NCI-H460 (cell line): Measurements from ENCODE around the gene TMEM253. TPM values are rescaled to one million over a fixed set of nuclear protein-coding genes. Genes with fewer than 3 reads are reported as not detected.

ENCODE experiments used
- DNase-seq: peaks from one replicate; pipeline ENCODE4 v3.0.0-alpha.2; 2016; ENCODE audit warnings: low read depth; ENCODE audit errors: extremely low read depth
- total RNA-seq: library from RNA; depleted of rRNA; stranded (reverse); fragments of >200 nt; shearing (Covaris generic); gene quantifications from 2 replicates; pipeline ENCODE4 v1.2.3, GENCODE V29; 2014

The TMEM253 gene
- total RNA-seq, 1 experiment from 2014 or later: 0.87 TPM

- DNase-seq: no peak
These were observed 30.1 kb upstream of the TMEM253 start for GRCh38 chr14:21070610-21071224.

- no peak for DNase-seq
These were observed 29.4 kb upstream of the TMEM253 start for GRCh38 chr14:21071225-21072030.

GRCh38 chr14:21072031-21072473 is 28.8 kb upstream of the TMEM253 start:
- no peak for DNase-seq

- DNase-seq: no peak
These were observed 28.0 kb upstream of the TMEM253 start for GRCh38 chr14:21072781-21073339.

DNA sequence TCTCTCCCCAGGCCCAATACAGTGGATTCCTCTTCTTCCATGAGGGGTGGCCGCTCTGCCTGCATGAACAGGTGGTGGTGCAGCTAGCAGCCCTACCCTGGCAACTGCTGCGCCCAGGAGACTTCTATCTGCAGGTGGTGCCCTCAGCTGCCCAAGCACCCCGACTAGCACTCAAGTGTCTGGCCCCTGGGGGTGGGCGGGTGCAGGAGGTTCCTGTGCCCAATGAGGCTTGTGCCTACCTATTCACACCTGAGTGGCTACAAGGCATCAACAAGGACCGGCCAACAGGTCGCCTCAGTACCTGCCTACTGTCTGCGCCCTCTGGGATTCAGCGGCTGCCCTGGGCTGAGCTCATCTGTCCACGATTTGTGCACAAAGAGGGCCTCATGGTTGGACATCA is 26.9 kb upstream of the TMEM253 start:
- DNase-seq: no peak

- no peak for DNase-seq
These were observed 26.2 kb upstream of the TMEM253 start for GRCh38 chr14:21074398-21075272.

- no peak for DNase-seq
These were observed 25.0 kb upstream of the TMEM253 start for GRCh38 chr14:21075719-21076437.

- no peak for DNase-seq
These were observed 23.2 kb upstream of the TMEM253 start for GRCh38 chr14:21077672-21078071.

- no peak for DNase-seq
These were observed 22.6 kb upstream of the TMEM253 start for GRCh38 chr14:21078287-21078686.

DNA sequence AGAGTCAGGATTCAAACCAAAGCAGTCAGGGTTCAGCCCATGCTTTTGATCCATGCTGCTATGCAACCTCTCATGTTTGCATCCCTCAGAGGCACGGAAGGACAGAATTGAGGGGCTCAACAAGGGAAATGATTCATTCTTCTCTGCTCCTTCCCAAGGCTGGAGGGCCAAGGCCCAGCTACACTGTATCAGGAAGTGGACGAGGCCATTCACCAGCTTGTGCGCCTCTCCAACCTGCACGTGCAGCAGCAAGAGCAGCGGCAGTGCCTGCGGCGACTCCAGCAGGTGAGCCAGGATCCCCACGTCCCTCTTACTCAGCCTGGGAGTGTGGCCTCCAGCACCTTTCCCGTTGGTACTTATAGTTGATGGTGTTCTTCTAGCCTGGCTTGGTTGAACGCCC is 22.1 kb upstream of the TMEM253 start:
- DNase-seq: no peak

DNA sequence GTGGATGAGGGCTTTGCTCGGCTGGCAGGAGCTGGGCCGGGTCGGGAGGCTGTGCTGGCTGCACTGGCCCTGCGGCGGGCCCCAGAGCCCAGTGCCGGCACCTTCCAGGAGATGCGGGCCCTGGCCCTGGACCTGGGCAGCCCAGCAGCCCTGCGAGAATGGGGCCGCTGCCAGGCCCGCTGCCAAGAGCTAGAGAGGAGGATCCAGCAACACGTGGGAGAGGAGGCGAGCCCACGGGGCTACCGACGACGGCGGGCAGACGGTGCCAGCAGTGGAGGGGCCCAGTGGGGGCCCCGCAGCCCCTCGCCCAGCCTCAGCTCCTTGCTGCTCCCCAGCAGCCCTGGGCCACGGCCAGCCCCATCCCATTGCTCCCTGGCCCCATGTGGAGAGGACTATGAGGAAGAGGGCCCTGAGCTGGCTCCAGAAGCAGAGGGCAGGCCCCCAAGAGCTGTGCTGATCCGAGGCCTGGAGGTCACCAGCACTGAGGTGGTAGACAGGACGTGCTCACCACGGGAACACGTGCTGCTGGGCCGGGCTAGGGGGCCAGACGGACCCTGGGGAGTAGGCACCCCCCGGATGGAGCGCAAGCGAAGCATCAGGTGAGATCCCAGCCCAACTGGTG is 19.2 kb upstream of the TMEM253 start:
- DNase-seq: no peak

GRCh38 chr14:21083565-21084325 is 17.1 kb upstream of the TMEM253 start:
- no peak for DNase-seq

- no peak for DNase-seq
These were observed 16.5 kb upstream of the TMEM253 start for GRCh38 chr14:21084396-21084795.

GRCh38 chr14:21084998-21085853 is 15.6 kb upstream of the TMEM253 start:
- no peak for DNase-seq

GRCh38 chr14:21086908-21087293 is 14.0 kb upstream of the TMEM253 start:
- no peak for DNase-seq

- no peak for DNase-seq
These were observed 13.4 kb upstream of the TMEM253 start for GRCh38 chr14:21087294-21088091.

GRCh38 chr14:21088687-21089086 is 12.2 kb upstream of the TMEM253 start:
- DNase-seq: no peak
